Measurements from ENCODE around the gene PPP1R9A. TPM values are rescaled to one million over a fixed set of nuclear protein-coding genes. Genes with fewer than 3 reads are reported as not detected.
"Not testable (repeated sequence)": the region's sequence is repeated elsewhere in the genome, so short reads cannot be mapped to it uniquely, and the experiment has no call there.

PPP1R9A gene
- total RNA-seq, 1 donor from 2014 or later = 1.3 TPM

- no peak for ATAC-seq (ENCODE audit: low read depth)
- H3K4me3 Mint-ChIP-seq = no peak overlapping the region
- ChIA-PET CTCF (no interaction called here), POLR2A (no interaction called here)
- no peak overlapping the region for H3K27ac Mint-ChIP-seq
- no peaks in the 10 kb centered on the region for H3K27me3 Mint-ChIP-seq
- no peaks in the 10 kb centered on the region for H3K4me1 Mint-ChIP-seq
- TF ChIP-seq CTCF (IDR thresholded peaks at IDR 0.05) = no peak
- intact Hi-C loops (cut with micrococcal nuclease) = no loop called here
- H3K36me3 Mint-ChIP-seq (ENCODE audit: low read depth) = no peaks in the 10 kb centered on the region
- H3K9me3 Mint-ChIP-seq = no peaks in the 10 kb centered on the region
- DNase-seq = no peak
Measured at GRCh38 chr7:95001815-95002561, 94.6 kb downstream of the PPP1R9A start.

DNA sequence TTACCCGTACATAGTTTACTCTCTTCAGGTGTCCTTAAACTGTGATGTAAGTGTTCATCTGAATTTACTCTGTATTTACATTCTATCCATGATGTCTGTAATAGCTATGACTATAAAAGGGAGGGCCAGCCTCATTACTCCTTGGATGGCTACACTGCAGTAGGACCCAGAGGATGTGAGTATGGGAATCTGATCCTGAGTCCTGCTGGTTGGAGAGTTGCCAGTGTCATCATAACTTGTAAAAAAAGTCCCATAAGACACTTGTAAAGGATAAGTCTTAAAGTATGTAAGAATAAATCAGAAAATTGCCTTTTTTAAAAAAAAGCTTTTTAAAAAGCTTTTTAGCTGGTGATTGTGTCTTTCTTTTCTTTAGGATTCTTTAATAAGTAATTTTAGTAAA is 95.4 kb downstream of the PPP1R9A start:
- no peaks in the 10 kb centered on the region for H3K36me3 Mint-ChIP-seq (ENCODE audit: low read depth)
- no peaks in the 10 kb centered on the region for H3K27me3 Mint-ChIP-seq
- no peaks in the 10 kb centered on the region for H3K4me1 Mint-ChIP-seq
- intact Hi-C loops (cut with micrococcal nuclease) = no loop called here
- ATAC-seq (ENCODE audit: low read depth) = no peak
- no peak overlapping the region for H3K27ac Mint-ChIP-seq
- ChIA-PET CTCF (no interaction called here), POLR2A (no interaction called here)
- no peaks in the 10 kb centered on the region for H3K9me3 Mint-ChIP-seq
- no peak for DNase-seq
- H3K4me3 Mint-ChIP-seq = no peak overlapping the region
- no peak for TF ChIP-seq CTCF (IDR thresholded peaks at IDR 0.05)

DNA sequence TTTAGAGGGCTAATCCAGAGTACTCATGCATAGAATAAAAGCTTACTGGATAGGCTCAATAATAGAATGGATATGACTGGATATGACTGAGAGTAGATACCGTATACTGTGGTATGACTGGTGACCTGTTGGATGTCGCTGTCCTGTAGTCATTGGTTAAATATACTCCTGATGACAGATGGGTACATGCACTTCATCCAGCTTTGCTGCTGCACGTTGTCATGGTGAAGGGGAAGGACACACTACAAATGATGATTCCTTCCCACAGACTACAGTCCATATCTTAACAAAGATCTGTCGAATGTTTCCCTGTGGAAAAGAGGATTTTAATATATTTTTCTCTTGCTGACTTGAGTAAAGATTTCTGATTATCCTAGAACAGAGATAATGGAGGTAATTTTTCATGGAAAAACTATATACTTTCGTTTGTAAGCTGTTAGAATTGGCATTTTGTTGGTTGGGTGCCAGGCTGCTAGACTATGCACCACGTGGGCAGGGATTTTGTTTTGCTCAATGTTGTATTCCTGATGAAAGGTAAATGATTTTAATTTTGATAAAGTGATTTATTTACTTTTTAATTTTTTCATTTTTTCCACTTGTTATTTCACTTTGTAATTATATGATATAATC is 97.3 kb downstream of the PPP1R9A start:
- ChIA-PET POLR2A (no interaction called here), CTCF (no interaction called here)
- ATAC-seq (ENCODE audit: low read depth) (no peak), DNase-seq (no peak)
- Mint-ChIP-seq H3K9me3 (no peaks in the 10 kb centered on the region), H3K4me3 (no peak overlapping the region), H3K4me1 (no peaks in the 10 kb centered on the region), H3K27me3 (no peaks in the 10 kb centered on the region), H3K36me3 (ENCODE audit: low read depth) (no peaks in the 10 kb centered on the region), H3K27ac (no peak overlapping the region)
- intact Hi-C loops (cut with micrococcal nuclease) = no loop called here
- no peak for TF ChIP-seq CTCF (IDR thresholded peaks at IDR 0.05)

- Mint-ChIP-seq H3K27me3 (no peaks in the 10 kb centered on the region), H3K4me1 (no peaks in the 10 kb centered on the region), H3K9me3 (no peaks in the 10 kb centered on the region), H3K4me3 (no peak overlapping the region), H3K27ac (no peak overlapping the region), H3K36me3 (ENCODE audit: low read depth) (no peaks in the 10 kb centered on the region)
- intact Hi-C loops (cut with micrococcal nuclease) = no loop called here
- DNase-seq (no peak), ATAC-seq (ENCODE audit: low read depth) (no peak)
- no peak for TF ChIP-seq CTCF (IDR thresholded peaks at IDR 0.05)
- ChIA-PET POLR2A (no interaction called here), CTCF (no interaction called here)
Measured at GRCh38 chr7:95006010-95006409, 98.6 kb downstream of the PPP1R9A start.

- H3K9me3 Mint-ChIP-seq; H3K27me3 Mint-ChIP-seq; ATAC-seq (ENCODE audit: low read depth); H3K27ac Mint-ChIP-seq; CTCF ChIA-PET; POLR2A ChIA-PET; H3K4me1 Mint-ChIP-seq; intact Hi-C loops (cut with micrococcal nuclease); DNase-seq; H3K4me3 Mint-ChIP-seq; H3K36me3 Mint-ChIP-seq (ENCODE audit: low read depth): not testable (repeated sequence)
Measured at GRCh38 chr7:95008773-95009172, 101.4 kb downstream of the PPP1R9A start.

Measured in activated B cell treated with CpG ODN at 0.5 μM for 24 hours (primary cell).